Left ventricle myocardium inferior (tissue), 1 donor: ENCODE results near the gene SRP14. TPM values are rescaled to one million over a fixed set of nuclear protein-coding genes. Genes with fewer than 3 reads are reported as not detected.

Experiments
- DNase-seq: peaks from one replicate; pipeline ENCODE4 v3.0.0-alpha.2; 2020
- H3K27ac ChIP-seq: fragments of 200-600 bp; replicated peaks from 2 replicates; pipeline ENCODE4 v1.8.0; 2021
- H3K27me3 ChIP-seq: fragments of 200-600 bp; 2 replicates; pipeline ENCODE4 v1.8.0; 2021; ENCODE audit warnings: low read depth
- H3K36me3 ChIP-seq: fragments of 200-600 bp; 2 replicates; pipeline ENCODE4 v1.8.0; 2021
- H3K4me1 ChIP-seq: fragments of 200-600 bp; 2 replicates; pipeline ENCODE4 v1.8.0; 2021
- H3K4me3 ChIP-seq: fragments of 200-600 bp; 2 replicates; pipeline ENCODE4 v1.8.0; 2021; ENCODE audit warnings: mild to moderate bottlenecking, moderate library complexity
- H3K9me3 ChIP-seq: fragments of 200-600 bp; replicated peaks from 2 replicates; pipeline ENCODE4 v1.8.0; 2021
- CTCF ChIP-seq: fragments of 200-600 bp; IDR thresholded peaks from 2 replicates; pipeline ENCODE4 v1.8.0; 2021; ENCODE audit warnings: antibody characterized with exemption, mild to moderate bottlenecking, borderline replicate concordance
- intact Hi-C: fragments of 100-400 bp; cut with micrococcal nuclease; formaldehyde crosslinking; loops from one replicate; pipeline ENCODE4 v1.11.0; 2022
- total RNA-seq: library from RNA; stranded (reverse); fragmentation: NEBNext Ultra II Directional; extraction: Animal tissue kit (Norgen Biotek cat#: 25700); gene quantifications from one replicate; pipeline ENCODE4 v1.2.1, GENCODE V29; 2021
- donor health status: DM: no; HTN: yes; CAD: no; lungs with severe emphysema.

SRP14 gene
- total RNA-seq, 1 donor from 2014 or later, result 240 TPM

- no peak for TF ChIP-seq CTCF
- no peaks in the 10 kb centered on the region for H3K27me3 ChIP-seq
- H3K4me3 ChIP-seq, result no peak overlapping the region
- H3K4me1 ChIP-seq, result no peaks in the 10 kb centered on the region
- no peaks in the 10 kb centered on the region for H3K9me3 ChIP-seq
- intact Hi-C loops, result no loop called here
- H3K27ac ChIP-seq, result no peak overlapping the region
- H3K36me3 ChIP-seq, result peaks cover 92% of the 10 kb centered on the region
- no peak for DNase-seq
These were observed 35.7 kb downstream of the SRP14 start for GRCh38 chr15:40003116-40003916.

GRCh38 chr15:40002295-40002694 is 36.7 kb downstream of the SRP14 start:
- intact Hi-C loops, result no loop called here
- Histone ChIP-seq H3K4me3 (no peak overlapping the region), H3K27me3 (no peaks in the 10 kb centered on the region), H3K27ac (no peak overlapping the region), H3K9me3 (no peaks in the 10 kb centered on the region), H3K36me3 (peaks cover 91% of the 10 kb centered on the region), H3K4me1 (no peaks in the 10 kb centered on the region)
- no peak for TF ChIP-seq CTCF
- DNase-seq, result no peak

- Histone ChIP-seq H3K9me3 (no peaks in the 10 kb centered on the region), H3K27me3 (no peaks in the 10 kb centered on the region), H3K4me3 (no peak overlapping the region), H3K4me1 (no peaks in the 10 kb centered on the region), H3K27ac (no peak overlapping the region), H3K36me3 (peaks cover 91% of the 10 kb centered on the region)
- no peak for TF ChIP-seq CTCF
- intact Hi-C loops, result no loop called here
- no peak for DNase-seq
These were observed 39.3 kb downstream of the SRP14 start for GRCh38 chr15:39999538-40000200.

GRCh38 chr15:39998511-39999077 is 40.4 kb downstream of the SRP14 start:
- Histone ChIP-seq H3K4me1 (no peaks in the 10 kb centered on the region), H3K27ac (no peak overlapping the region), H3K4me3 (no peak overlapping the region), H3K36me3 (peaks cover 90% of the 10 kb centered on the region), H3K27me3 (no peaks in the 10 kb centered on the region), H3K9me3 (no peaks in the 10 kb centered on the region)
- DNase-seq, result no peak
- intact Hi-C loops, result no loop called here
- TF ChIP-seq CTCF, result no peak

GRCh38 chr15:39997639-39998038 is 41.3 kb downstream of the SRP14 start:
- intact Hi-C loops, result no loop called here
- Histone ChIP-seq H3K4me1 (no peaks in the 10 kb centered on the region), H3K27ac (no peak overlapping the region), H3K27me3 (no peaks in the 10 kb centered on the region), H3K9me3 (no peaks in the 10 kb centered on the region), H3K4me3 (no peak overlapping the region), H3K36me3 (peaks cover 90% of the 10 kb centered on the region)
- no peak for TF ChIP-seq CTCF
- no peak for DNase-seq
